GM23338 (cell line): ENCODE results near the gene PKIB. TPM values are rescaled to one million over a fixed set of nuclear protein-coding genes. Genes with fewer than 3 reads are reported as not detected.

Experiments used
- ATAC-seq: fragments of 200-7000 bp; cut with Tn5 transposase; 3 replicates; pipeline ENCODE4 v1.9.1; 2020
- DNase-seq: peaks from one replicate; pipeline ENCODE4 v3.0.0-alpha.2; 2015; ENCODE audit warnings: low spot score
- H2AFZ ChIP-seq: fragments of 200-600 bp; sonication (generic); 2 replicates; pipeline ENCODE4 v1.8.0; 2016; ENCODE audit warnings: antibody characterized with exemption, mild to moderate bottlenecking, moderate library complexity
- H3F3A ChIP-seq: fragments of 200-600 bp; sonication (generic); replicated peaks from 2 replicates; pipeline ENCODE4 v1.8.0; 2017; ENCODE audit warnings: antibody characterized with exemption, mixed run types, low read depth
- H3K27ac ChIP-seq: fragments of 200-600 bp; sonication (generic); 2 replicates; pipeline ENCODE4 v1.6.1; 2016; ENCODE audit warnings: low read depth
- H3K27me3 ChIP-seq: fragments of 200-600 bp; sonication (generic); 2 replicates; pipeline ENCODE4 v1.8.0; 2016; ENCODE audit warnings: mild to moderate bottlenecking, mixed run types, moderate library complexity; ENCODE audit not compliant: insufficient read depth
- H3K36me3 ChIP-seq: fragments of 200-600 bp; sonication (generic); 2 replicates; pipeline ENCODE4 v1.8.0; 2016; ENCODE audit warnings: mild to moderate bottlenecking; ENCODE audit not compliant: insufficient read depth
- H3K4me1 ChIP-seq: fragments of 200-600 bp; sonication (generic); 2 replicates; pipeline ENCODE4 v1.8.0; 2016; ENCODE audit warnings: mild to moderate bottlenecking, moderate library complexity; ENCODE audit not compliant: insufficient read depth
- H3K4me2 ChIP-seq: fragments of 200-600 bp; sonication (generic); 2 replicates; pipeline ENCODE4 v1.7.1; 2017; ENCODE audit warnings: mixed run types
- H3K4me3 ChIP-seq: fragments of 200-600 bp; sonication (generic); 2 replicates; pipeline ENCODE4 v1.6.1; 2016; ENCODE audit warnings: mixed run types
- H3K79me2 ChIP-seq: fragments of 200-600 bp; sonication (generic); replicated peaks from 2 replicates; pipeline ENCODE4 v1.8.0; 2017; ENCODE audit warnings: mild to moderate bottlenecking; ENCODE audit not compliant: insufficient read depth
- H3K9me2 ChIP-seq: fragments of 200-600 bp; sonication (generic); 2 replicates; pipeline ENCODE4 v1.8.0; 2017; ENCODE audit not compliant: insufficient read depth
- H4K20me1 ChIP-seq: fragments of 200-600 bp; sonication (generic); replicated peaks from 2 replicates; pipeline ENCODE4 v1.8.0; 2017; ENCODE audit warnings: mild to moderate bottlenecking; ENCODE audit not compliant: insufficient read depth
- H3K27ac Mint-ChIP-seq: 2 replicates; pipeline ENCODE4 v1.8.0; 2020; ENCODE audit warnings: inconsistent platforms, mild to moderate bottlenecking, moderate library complexity, mixed read lengths
- H3K27me3 Mint-ChIP-seq: 3 replicates; pipeline ENCODE4 v1.8.0; 2022; ENCODE audit warnings: low read depth, mild to moderate bottlenecking, moderate library complexity, mixed read lengths, inconsistent platforms; ENCODE audit not compliant: insufficient read depth, poor library complexity
- H3K36me3 Mint-ChIP-seq: 3 replicates; pipeline ENCODE4 v1.8.0; 2021; ENCODE audit warnings: low read depth, mild to moderate bottlenecking, inconsistent platforms, moderate library complexity, mixed read lengths
- H3K4me1 Mint-ChIP-seq: 3 replicates; pipeline ENCODE4 v1.8.0; 2020; ENCODE audit warnings: mild to moderate bottlenecking, inconsistent platforms, mixed read lengths
- H3K4me3 Mint-ChIP-seq: 3 replicates; pipeline ENCODE4 v1.8.0; 2021; ENCODE audit warnings: moderate library complexity, mild to moderate bottlenecking, inconsistent platforms, mixed read lengths
- H3K9me3 Mint-ChIP-seq: 3 replicates; pipeline ENCODE4 v1.8.0; 2020; ENCODE audit warnings: moderate library complexity, mild to moderate bottlenecking, inconsistent platforms, mixed read lengths
- CREB1 ChIP-seq: fragments of 250-450 bp; sonication (Bioruptor Pico); IDR thresholded peaks from 2 replicates; pipeline ENCODE4 v1.5.0; 2020; ENCODE audit warnings: low read depth, mild to moderate bottlenecking, moderate library complexity
- CTCF ChIP-seq, 2 experiments: fragments of 200-600 bp in 1 of 2; sonication (generic) in 1 of 2; conservative IDR thresholded peaks; 2 replicates each; pipeline versions ENCODE4 v1.5.1 to v1.6.1; 2016 to 2017; ENCODE audit warnings: antibody characterized with exemption in 2 of 2, low read depth in 2 of 2, mild to moderate bottlenecking in 2 of 2, moderate library complexity in 1 of 2
- ETS1 ChIP-seq: IDR thresholded peaks from 2 replicates; pipeline ENCODE4 v1.6.1; 2016; ENCODE audit warnings: antibody characterized with exemption
- EZH2 ChIP-seq: fragments of 200-600 bp; sonication (generic); IDR thresholded peaks from one replicate; pipeline ENCODE4 v1.8.0; 2017; ENCODE audit warnings: antibody characterized with exemption, mild to moderate bottlenecking, low read depth; ENCODE audit not compliant: unreplicated experiment
- EZH2phosphoT487 ChIP-seq: fragments of 200-600 bp; sonication (generic); IDR thresholded peaks from one replicate; pipeline ENCODE4 v1.8.1; 2018; ENCODE audit warnings: antibody characterized with exemption; ENCODE audit not compliant: unreplicated experiment
- JUNB ChIP-seq: IDR thresholded peaks from one replicate; pipeline ENCODE4 v1.6.1; 2016; ENCODE audit warnings: antibody characterized with exemption; ENCODE audit not compliant: unreplicated experiment
- NANOG ChIP-seq: IDR thresholded peaks from 2 replicates; pipeline ENCODE4 v1.6.1; 2016; ENCODE audit warnings: antibody characterized with exemption, borderline replicate concordance
- POLR2AphosphoS5 ChIP-seq: IDR thresholded peaks from 2 replicates; pipeline ENCODE4 v1.6.1; 2016; ENCODE audit warnings: antibody characterized with exemption, low read depth
- REST ChIP-seq: IDR thresholded peaks from one replicate; pipeline ENCODE4 v1.6.1; 2018; ENCODE audit warnings: antibody characterized with exemption; ENCODE audit not compliant: unreplicated experiment
- STAT1 ChIP-seq: IDR thresholded peaks from one replicate; pipeline ENCODE4 v1.6.1; 2016; ENCODE audit warnings: antibody characterized with exemption; ENCODE audit not compliant: unreplicated experiment
- ZNF114 ChIP-seq: fragments of 250-450 bp; sonication (Bioruptor Pico); IDR thresholded peaks from 2 replicates; pipeline ENCODE4 v1.5.0; 2020; ENCODE audit warnings: mild to moderate bottlenecking, moderate library complexity
- ZNF331 ChIP-seq: fragments of 250-450 bp; sonication (Bioruptor Pico); IDR thresholded peaks from 2 replicates; pipeline ENCODE4 v1.5.0; 2020; ENCODE audit warnings: low read depth, mild to moderate bottlenecking, moderate library complexity
- ZNF462 ChIP-seq: fragments of 250-450 bp; sonication (Bioruptor Pico); IDR thresholded peaks from 2 replicates; pipeline ENCODE4 v1.5.0; 2020; ENCODE audit warnings: mild to moderate bottlenecking, moderate library complexity
- polyA plus RNA-seq: library from polyadenylated mRNA; unstranded; fragments of >200 nt; fragmentation: Nextera tagmentation; extraction: Ambion mirVana; gene quantifications from 2 replicates; pipeline ENCODE4 v1.2.1, GENCODE V29; 2016
- total RNA-seq: library from RNA; depleted of rRNA; stranded (reverse); fragments of >200 nt; shearing (Covaris generic); gene quantifications from 2 replicates; pipeline ENCODE4 v1.2.3, GENCODE V29; 2014

PKIB gene
- total and polyA plus RNA-seq, 2 experiments from 2014 or later: 125 to 170 TPM

- Mint-ChIP-seq H3K4me3 (no peak overlapping the region), H3K27me3 (no peaks in the 10 kb centered on the region), H3K4me1 (peaks cover 16% of the 10 kb centered on the region; the same call in 2 of the 3 replicates), H3K27ac (no peak overlapping the region), H3K36me3 (no peaks in the 10 kb centered on the region), H3K9me3 (no peaks in the 10 kb centered on the region)
- Histone ChIP-seq H3K79me2 (no peaks in the 10 kb centered on the region), H3K4me1 (no peaks in the 10 kb centered on the region), H4K20me1 (peaks cover 7% of the 10 kb centered on the region; the same call in 1 of the 2 replicates), H3K4me2 (no peak overlapping the region), H3K4me3 (no peak overlapping the region), H2AFZ (no peak overlapping the region), H3K27me3 (no peaks in the 10 kb centered on the region), H3K27ac (no peak overlapping the region), H3K36me3 (no peaks in the 10 kb centered on the region), H3K9me2 (peaks cover 4% of the 10 kb centered on the region; the same call in 1 of the 2 replicates), H3F3A (no peaks in the 10 kb centered on the region)
- TF ChIP-seq CREB1 (CRISPR knock-in tag) (no peak), JUNB (no peak), STAT1 (no peak), ETS1 (no peak), ZNF114 (CRISPR knock-in tag) (no peak), CTCF (conservative IDR thresholded peaks at IDR 0.05; ENCODE audit: low read depth in 2 of 2) (no peak), EZH2 (no peak), EZH2phosphoT487 (no peak), ZNF331 (CRISPR knock-in tag) (no peak), POLR2AphosphoS5 (no peak), ZNF462 (no peak), NANOG (no peak), REST (no peak)
- no peak for DNase-seq
- ATAC-seq: no peak
Measured at GRCh38 chr6:122649701-122650100, 39.5 kb downstream of the PKIB start.
